Measurements from ENCODE around the gene ANTKMT. TPM values are rescaled to one million over a fixed set of nuclear protein-coding genes. Genes with fewer than 3 reads are reported as not detected.

Gene ANTKMT
- total RNA-seq, 1 donor from 2014 or later, result 26.0 TPM

DNA sequence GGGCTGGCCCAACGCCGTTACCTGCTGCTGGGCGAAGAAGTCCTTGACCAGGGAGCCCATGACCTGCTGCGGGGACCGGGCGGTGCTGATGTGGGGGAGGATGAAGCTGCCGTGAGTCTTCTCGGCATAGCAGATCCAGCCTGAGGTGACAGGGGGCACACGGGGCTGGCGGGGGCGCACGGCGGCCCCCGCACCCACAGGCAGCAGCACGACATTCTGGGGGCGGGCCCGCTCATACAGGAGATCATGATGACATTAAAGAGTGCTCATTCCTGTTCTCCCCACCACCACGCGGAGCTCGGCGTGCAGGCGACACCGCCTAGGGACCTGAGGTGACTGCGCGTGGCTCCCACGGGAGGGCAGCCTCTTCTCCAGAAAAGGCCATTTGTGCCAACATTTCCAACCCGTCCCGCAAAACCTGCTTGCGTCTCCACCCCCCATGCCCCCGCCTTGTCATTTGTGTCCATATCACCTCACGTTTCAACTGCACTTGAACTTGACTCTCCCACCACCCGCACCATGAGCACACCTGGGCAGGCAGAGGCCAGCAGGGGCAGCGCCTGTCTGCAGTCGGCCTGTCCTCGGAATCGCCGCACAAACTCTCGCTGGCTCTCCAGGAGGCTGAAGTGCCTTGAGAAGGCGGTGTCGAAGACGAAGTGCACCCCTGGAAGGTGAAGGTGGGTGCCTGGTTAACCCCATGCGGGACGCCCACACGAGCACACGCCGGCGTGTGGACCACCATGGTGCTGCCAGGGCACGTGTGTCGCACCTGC is 13.4 kb downstream of the ANTKMT start:
- no peaks in the 10 kb centered on the region for H3K27me3 ChIP-seq
- no peak for DNase-seq (ENCODE audit: extremely low spot score in 2 of 2)

GRCh38 chr16:734981-735881 is 14.3 kb downstream of the ANTKMT start:
- Histone ChIP-seq H3K27me3 (no peaks in the 10 kb centered on the region), H3K36me3 (peaks cover 0 to 44% of the 10 kb centered on the region in 2 donors), H3K27ac (no peak overlapping the region), H3K9me3 (no peaks in the 10 kb centered on the region), H3K4me1 (peaks cover 19% of the 10 kb centered on the region), H3K4me3 (no peak overlapping the region)
- DNase-seq (ENCODE audit: extremely low spot score in 2 of 2), result no peak
- intact Hi-C loops (cut with DNase I), result no loop called here
- TF ChIP-seq CTCF (IDR thresholded peaks at IDR 0.05), result no peak
- TF ChIP-seq POLR2AphosphoS5 (IDR thresholded peaks at IDR 0.05; ENCODE audit: insufficient read depth in 1 of 2, low read depth in 1 of 2), result no peak
- no peak for TF ChIP-seq POLR2A (IDR thresholded peaks at IDR 0.05)

More for the DNA sequence above, 13.4 kb downstream of the ANTKMT start:
- H3K36me3 ChIP-seq, result peaks cover 0 to 44% of the 10 kb centered on the region in 2 donors
- H3K27ac ChIP-seq, result no peak overlapping the region
- TF ChIP-seq POLR2A (IDR thresholded peaks at IDR 0.05) (no peak), POLR2AphosphoS5 (IDR thresholded peaks at IDR 0.05; ENCODE audit: insufficient read depth in 1 of 2, low read depth in 1 of 2) (no peak), CTCF (IDR thresholded peaks at IDR 0.05) (no peak)
- H3K4me1 ChIP-seq, result peaks cover 11% of the 10 kb centered on the region
- intact Hi-C loops (cut with DNase I), result no loop called here
- H3K9me3 ChIP-seq, result no peaks in the 10 kb centered on the region
- no peak overlapping the region for H3K4me3 ChIP-seq

GRCh38 chr16:735982-736453 is 15.1 kb downstream of the ANTKMT start:
- Histone ChIP-seq H3K27me3 (no peaks in the 10 kb centered on the region), H3K36me3 (peaks cover 0 to 44% of the 10 kb centered on the region in 2 donors)
- intact Hi-C loops (cut with DNase I), result no loop called here

GRCh38 chr16:736936-737481 is 16.1 kb downstream of the ANTKMT start:
- Histone ChIP-seq H3K9me3 (no peaks in the 10 kb centered on the region), H3K36me3 (peaks cover 0 to 44% of the 10 kb centered on the region in 2 donors), H3K27me3 (no peaks in the 10 kb centered on the region), H3K4me3 (no peak overlapping the region), H3K27ac (no peak overlapping the region), H3K4me1 (peaks cover 28% of the 10 kb centered on the region)
- intact Hi-C loops (cut with DNase I), result no loop called here
- TF ChIP-seq CTCF (IDR thresholded peaks at IDR 0.05), result no peak
- TF ChIP-seq POLR2A (IDR thresholded peaks at IDR 0.05), result no peak
- TF ChIP-seq POLR2AphosphoS5 (IDR thresholded peaks at IDR 0.05; ENCODE audit: insufficient read depth in 1 of 2, low read depth in 1 of 2), result no peak
- no peak for DNase-seq (ENCODE audit: extremely low spot score in 2 of 2)

More at GRCh38 chr16:735982-736453, 15.1 kb downstream of the ANTKMT start:
- DNase-seq (ENCODE audit: extremely low spot score in 2 of 2), result no peak
- Histone ChIP-seq H3K4me1 (peaks cover 23% of the 10 kb centered on the region), H3K4me3 (no peak overlapping the region), H3K9me3 (no peaks in the 10 kb centered on the region), H3K27ac (no peak overlapping the region)
- TF ChIP-seq CTCF (IDR thresholded peaks at IDR 0.05) (no peak), POLR2A (IDR thresholded peaks at IDR 0.05) (no peak), POLR2AphosphoS5 (IDR thresholded peaks at IDR 0.05; ENCODE audit: insufficient read depth in 1 of 2, low read depth in 1 of 2) (no peak)

Measured in vagina (tissue), 2 donors.